ENCODE data around the gene IGLL5.

DNA sequence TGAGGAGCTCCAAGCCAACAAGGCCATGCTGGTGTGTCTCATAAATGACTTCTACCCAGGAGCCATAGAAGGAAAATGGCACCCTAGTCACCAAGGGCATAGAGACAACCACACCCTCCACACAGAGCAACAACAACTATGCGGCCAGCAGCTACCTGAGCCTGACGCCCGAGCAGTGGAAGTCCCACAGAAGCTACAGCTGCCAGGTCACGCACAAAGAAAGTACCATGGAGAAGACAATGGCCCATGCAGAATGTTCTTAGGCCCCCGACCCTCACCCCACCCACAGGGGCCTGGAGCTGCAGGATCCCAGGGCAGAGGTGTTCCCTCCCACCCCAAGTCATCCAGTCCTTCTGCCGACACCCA is 28.0 kb downstream of the IGLL5 start:
- TF ChIP-seq, protein P1, sequence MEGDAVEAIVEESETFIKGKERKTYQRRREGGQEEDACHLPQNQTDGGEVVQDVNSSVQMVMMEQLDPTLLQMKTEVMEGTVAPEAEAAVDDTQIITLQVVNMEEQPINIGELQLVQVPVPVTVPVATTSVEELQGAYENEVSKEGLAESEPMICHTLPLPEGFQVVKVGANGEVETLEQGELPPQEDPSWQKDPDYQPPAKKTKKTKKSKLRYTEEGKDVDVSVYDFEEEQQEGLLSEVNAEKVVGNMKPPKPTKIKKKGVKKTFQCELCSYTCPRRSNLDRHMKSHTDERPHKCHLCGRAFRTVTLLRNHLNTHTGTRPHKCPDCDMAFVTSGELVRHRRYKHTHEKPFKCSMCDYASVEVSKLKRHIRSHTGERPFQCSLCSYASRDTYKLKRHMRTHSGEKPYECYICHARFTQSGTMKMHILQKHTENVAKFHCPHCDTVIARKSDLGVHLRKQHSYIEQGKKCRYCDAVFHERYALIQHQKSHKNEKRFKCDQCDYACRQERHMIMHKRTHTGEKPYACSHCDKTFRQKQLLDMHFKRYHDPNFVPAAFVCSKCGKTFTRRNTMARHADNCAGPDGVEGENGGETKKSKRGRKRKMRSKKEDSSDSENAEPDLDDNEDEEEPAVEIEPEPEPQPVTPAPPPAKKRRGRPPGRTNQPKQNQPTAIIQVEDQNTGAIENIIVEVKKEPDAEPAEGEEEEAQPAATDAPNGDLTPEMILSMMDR (IDR thresholded peaks at IDR 0.05; ENCODE audit: insufficient read depth, low read depth, low read length): no peak
- no peak for TF ChIP-seq EZH2 (IDR thresholded peaks at IDR 0.05; ENCODE audit: insufficient read depth, low read length)
